Uterus (tissue), 2 donors: ENCODE results near the gene CCL8.

Experiments
- POLR2A ChIP-seq, 2 donors: fragments of 450-650 bp; IDR thresholded peaks; one replicate each; pipeline ENCODE4 v1.6.1; 2016; ENCODE audit warnings: antibody characterized with exemption in 2 of 2, mild to moderate bottlenecking in 1 of 2, moderate library complexity in 1 of 2
- TF ChIP-seq, protein P1 (sequence below), 4 experiments: fragments of 200-600 bp in 2 of 4; fragments of 450-650 bp in 2 of 4; sonication (generic) in 2 of 4; IDR thresholded peaks; one replicate each; pipeline ENCODE4 v1.5.1; 2016 to 2019; ENCODE audit warnings: antibody characterized with exemption in 4 of 4, mild to moderate bottlenecking in 2 of 4, moderate library complexity in 1 of 4

DNA sequence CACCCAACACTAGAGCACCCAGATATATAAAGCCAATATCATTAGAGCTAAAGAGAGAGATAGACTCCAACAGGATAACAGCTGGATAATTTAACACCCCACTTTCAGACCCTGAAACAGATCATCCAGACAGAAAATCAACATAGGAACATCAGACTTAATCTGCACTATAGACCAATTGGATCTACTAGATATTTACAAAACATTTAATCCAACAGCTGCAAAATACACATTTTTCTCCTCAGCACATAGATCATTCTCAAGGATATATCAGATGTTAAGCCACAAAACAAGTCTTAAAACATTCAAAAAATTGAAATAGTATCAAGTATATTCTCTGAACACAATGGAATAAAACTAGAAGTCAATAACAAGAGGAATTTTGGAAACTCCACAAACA, 33.0 kb downstream of the CCL8 start:
- TF ChIP-seq POLR2A (IDR thresholded peaks at IDR 0.05), result no peak
- TF ChIP-seq, protein P1, sequence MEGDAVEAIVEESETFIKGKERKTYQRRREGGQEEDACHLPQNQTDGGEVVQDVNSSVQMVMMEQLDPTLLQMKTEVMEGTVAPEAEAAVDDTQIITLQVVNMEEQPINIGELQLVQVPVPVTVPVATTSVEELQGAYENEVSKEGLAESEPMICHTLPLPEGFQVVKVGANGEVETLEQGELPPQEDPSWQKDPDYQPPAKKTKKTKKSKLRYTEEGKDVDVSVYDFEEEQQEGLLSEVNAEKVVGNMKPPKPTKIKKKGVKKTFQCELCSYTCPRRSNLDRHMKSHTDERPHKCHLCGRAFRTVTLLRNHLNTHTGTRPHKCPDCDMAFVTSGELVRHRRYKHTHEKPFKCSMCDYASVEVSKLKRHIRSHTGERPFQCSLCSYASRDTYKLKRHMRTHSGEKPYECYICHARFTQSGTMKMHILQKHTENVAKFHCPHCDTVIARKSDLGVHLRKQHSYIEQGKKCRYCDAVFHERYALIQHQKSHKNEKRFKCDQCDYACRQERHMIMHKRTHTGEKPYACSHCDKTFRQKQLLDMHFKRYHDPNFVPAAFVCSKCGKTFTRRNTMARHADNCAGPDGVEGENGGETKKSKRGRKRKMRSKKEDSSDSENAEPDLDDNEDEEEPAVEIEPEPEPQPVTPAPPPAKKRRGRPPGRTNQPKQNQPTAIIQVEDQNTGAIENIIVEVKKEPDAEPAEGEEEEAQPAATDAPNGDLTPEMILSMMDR (IDR thresholded peaks at IDR 0.05), result no peak
